Esophagus muscularis mucosa (tissue), 4 donors: Measurements from ENCODE around the gene PTTG1IP. TPM values are rescaled to one million over a fixed set of nuclear protein-coding genes. Genes with fewer than 3 reads are reported as not detected.

Source experiments
- DNase-seq: peaks from one replicate; pipeline ENCODE4 v3.0.0-alpha.2; 2017; ENCODE audit errors: extremely low spot score
- H3K27ac ChIP-seq, 4 donors: fragments of 200-600 bp; sonication (generic); replicated peaks in 1 of 4; 1 replicate in 3 of 4; 2 replicates in 1 of 4; pipeline ENCODE4 v1.5.1; 2016 to 2019; ENCODE audit warnings: mild to moderate bottlenecking in 1 of 4
- H3K27me3 ChIP-seq, 4 donors: fragments of 200-600 bp; sonication (generic); one replicate each; pipeline versions ENCODE4 v1.5.1 to v1.6.0; 2016 to 2019
- H3K36me3 ChIP-seq, 4 donors: fragments of 200-600 bp; sonication (generic); one replicate each; pipeline ENCODE4 v1.5.1; 2016 to 2019
- H3K4me1 ChIP-seq, 4 donors: fragments of 200-600 bp; sonication (generic); one replicate each; pipeline ENCODE4 v1.5.1; 2016 to 2019
- H3K4me3 ChIP-seq, 4 donors: fragments of 200-600 bp; sonication (generic); 1 replicate in 2 of 4; 2 replicates in 2 of 4; pipeline ENCODE4 v1.5.1; 2016 to 2019; ENCODE audit warnings: mild to moderate bottlenecking in 4 of 4, moderate library complexity in 1 of 4
- H3K9me3 ChIP-seq, 4 donors: fragments of 200-600 bp; sonication (generic); 1 replicate in 3 of 4; 2 replicates in 1 of 4; pipeline ENCODE4 v1.5.1; 2016 to 2019
- CTCF ChIP-seq, 3 experiments: fragments of 200-600 bp in 2 of 3; fragments of 450-650 bp in 1 of 3; sonication (generic) in 2 of 3; IDR thresholded peaks; one replicate each; pipeline ENCODE4 v1.5.1; 2017 to 2019; ENCODE audit warnings: antibody characterized with exemption in 3 of 3, mild to moderate bottlenecking in 2 of 3, moderate library complexity in 1 of 3
- EP300 ChIP-seq: sonication (generic); formaldehyde crosslinking; IDR thresholded peaks from one replicate; pipeline ENCODE4 v1.6.1; 2017; ENCODE audit warnings: antibody characterized with exemption
- POLR2A ChIP-seq: fragments of 450-650 bp; IDR thresholded peaks from one replicate; pipeline ENCODE4 v1.6.1; 2017; ENCODE audit warnings: antibody characterized with exemption, moderate library complexity, mild to moderate bottlenecking, low read depth
- POLR2AphosphoS5 ChIP-seq, 2 donors: sonication (generic); formaldehyde crosslinking; IDR thresholded peaks; one replicate each; pipeline ENCODE4 v1.6.1; 2017; ENCODE audit warnings: antibody characterized with exemption in 2 of 2
- WGBS: methylation state at CpG from one replicate; pipeline ENCODE4 v1.1.5; 2018; 5-methylcytosine and 5-hydroxymethylcytosine counted together
- intact Hi-C: fragments of 100-400 bp; cut with DNase I; formaldehyde crosslinking; loops from one replicate; pipeline ENCODE4 v1.15.1; 2023
- total RNA-seq, 4 donors: library from RNA; depleted of rRNA; stranded (reverse); fragments of >200 nt; gene quantifications; one replicate each; pipeline versions ENCODE4 v1.1.0 to v1.2.1, GENCODE V29; 2016

PTTG1IP gene
- total RNA-seq, 4 donors from 2014 or later, result 222 to 382 (median 302) TPM

GRCh38 chr21:44892536-44893277, 19.2 kb upstream of the PTTG1IP start:
- H3K27me3 ChIP-seq, result peaks cover 0 to 33% (median 0%) of the 10 kb centered on the region in 4 donors
- no peaks in the 10 kb centered on the region for H3K9me3 ChIP-seq
- H3K27ac ChIP-seq, result no peak overlapping the region
- 43% methylated on average over 15 of the region's 15 CpGs for WGBS
- TF ChIP-seq POLR2A, result no peak
- peak; percentile 74 to 92 (median 85) for TF ChIP-seq CTCF (IDR thresholded peaks at IDR 0.05)
- TF ChIP-seq POLR2AphosphoS5 (IDR thresholded peaks at IDR 0.05), result peak in 1 of 2 donors; percentile 13
- no peak for TF ChIP-seq EP300
- no peaks in the 10 kb centered on the region for H3K4me1 ChIP-seq
- no peaks in the 10 kb centered on the region for H3K36me3 ChIP-seq
- H3K4me3 ChIP-seq, result no peak overlapping the region
- intact Hi-C loops, result loop anchor here (5.0 kb wide), 1 partner anchor 40 kb away; no protein-coding TSS in a partner anchor
- no peak for DNase-seq

GRCh38 chr21:44892095-44892494, 18.6 kb upstream of the PTTG1IP start:
- DNase-seq, result no peak
- Histone ChIP-seq H3K4me1 (no peaks in the 10 kb centered on the region), H3K27me3 (peaks cover 0 to 33% (median 0%) of the 10 kb centered on the region in 4 donors), H3K36me3 (no peaks in the 10 kb centered on the region), H3K9me3 (no peaks in the 10 kb centered on the region), H3K27ac (no peak overlapping the region), H3K4me3 (no peak overlapping the region)
- no peak for TF ChIP-seq POLR2A
- WGBS, result 96% methylated on average over 8 of the region's 19 CpGs
- intact Hi-C loops, result loop anchor here (5.0 kb wide), 1 partner anchor 40 kb away; no protein-coding TSS in a partner anchor

- no peak for TF ChIP-seq EP300
- TF ChIP-seq POLR2A, result no peak
- TF ChIP-seq CTCF (IDR thresholded peaks at IDR 0.05), result no peak
- no peak for TF ChIP-seq POLR2AphosphoS5 (IDR thresholded peaks at IDR 0.05)
- no peak for DNase-seq
- H3K27ac ChIP-seq, result no peak overlapping the region
- H3K4me3 ChIP-seq, result no peak overlapping the region
- H3K36me3 ChIP-seq, result no peaks in the 10 kb centered on the region
- H3K9me3 ChIP-seq, result no peaks in the 10 kb centered on the region
- H3K4me1 ChIP-seq, result no peaks in the 10 kb centered on the region
- intact Hi-C loops, result loop anchor here (5.0 kb wide), 1 partner anchor 41 kb away; no protein-coding TSS in a partner anchor
- peaks cover 0 to 33% (median 0%) of the 10 kb centered on the region in 4 donors for H3K27me3 ChIP-seq
- 96% methylated on average over 4 of the region's 15 CpGs for WGBS
These were observed 18.1 kb upstream of the PTTG1IP start for GRCh38 chr21:44891631-44892031.

GRCh38 chr21:44890961-44891541, 17.6 kb upstream of the PTTG1IP start:
- Histone ChIP-seq H3K4me3 (no peak overlapping the region), H3K36me3 (no peaks in the 10 kb centered on the region), H3K27me3 (peaks cover 0 to 33% (median 0%) of the 10 kb centered on the region in 4 donors), H3K9me3 (no peaks in the 10 kb centered on the region), H3K27ac (no peak overlapping the region), H3K4me1 (no peaks in the 10 kb centered on the region)
- DNase-seq, result no peak
- intact Hi-C loops, result loop anchor here (5.0 kb wide), 1 partner anchor 41 kb away; no protein-coding TSS in a partner anchor
- WGBS, result 96% methylated on average over 6 of the region's 9 CpGs
- no peak for TF ChIP-seq EP300
- no peak for TF ChIP-seq POLR2AphosphoS5 (IDR thresholded peaks at IDR 0.05)
- TF ChIP-seq CTCF (IDR thresholded peaks at IDR 0.05), result no peak
- TF ChIP-seq POLR2A, result no peak

- no peak for TF ChIP-seq POLR2AphosphoS5 (IDR thresholded peaks at IDR 0.05)
- TF ChIP-seq POLR2A, result no peak
- no peak for TF ChIP-seq EP300
- TF ChIP-seq CTCF (IDR thresholded peaks at IDR 0.05), result no peak
- Histone ChIP-seq H3K4me3 (no peak overlapping the region), H3K9me3 (no peaks in the 10 kb centered on the region), H3K36me3 (no peaks in the 10 kb centered on the region), H3K27ac (no peak overlapping the region), H3K27me3 (peaks cover 0 to 33% (median 0%) of the 10 kb centered on the region in 4 donors), H3K4me1 (no peaks in the 10 kb centered on the region)
- WGBS, result 91% methylated on average over 8 of the region's 24 CpGs
- DNase-seq, result no peak
- intact Hi-C loops, result loop anchor here (5.0 kb wide), 1 partner anchor 42 kb away; no protein-coding TSS in a partner anchor
These were observed 16.9 kb upstream of the PTTG1IP start for GRCh38 chr21:44890338-44890931.
